Fibroblast of upper back skin (primary cell): ENCODE results near the gene OR51B6.

Experiments
- DNase-seq: peaks from one replicate; pipeline ENCODE4 v3.0.0-alpha.2; 2013

OR51B6 gene

DNA sequence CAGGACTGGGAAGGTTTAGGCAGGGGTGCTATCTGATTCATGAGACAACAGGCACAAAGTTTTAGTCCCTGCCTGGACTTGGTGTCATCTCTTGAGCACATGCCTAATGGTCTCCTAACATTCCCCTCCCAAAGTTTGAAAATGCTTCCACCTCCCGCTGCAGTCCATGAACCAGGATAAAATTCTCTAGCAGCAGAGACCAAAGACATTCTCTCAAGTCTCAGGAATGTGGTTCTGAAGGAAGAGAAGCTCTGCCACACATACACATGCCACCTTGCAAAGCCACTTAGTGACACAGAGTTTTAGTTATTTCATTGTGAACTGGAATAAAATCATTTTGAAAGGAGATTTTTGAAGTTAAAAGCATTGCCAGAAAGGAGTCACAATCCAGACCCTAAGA, 15.5 kb downstream of the OR51B6 start:
- peak; percentile 41 for DNase-seq

DNA sequence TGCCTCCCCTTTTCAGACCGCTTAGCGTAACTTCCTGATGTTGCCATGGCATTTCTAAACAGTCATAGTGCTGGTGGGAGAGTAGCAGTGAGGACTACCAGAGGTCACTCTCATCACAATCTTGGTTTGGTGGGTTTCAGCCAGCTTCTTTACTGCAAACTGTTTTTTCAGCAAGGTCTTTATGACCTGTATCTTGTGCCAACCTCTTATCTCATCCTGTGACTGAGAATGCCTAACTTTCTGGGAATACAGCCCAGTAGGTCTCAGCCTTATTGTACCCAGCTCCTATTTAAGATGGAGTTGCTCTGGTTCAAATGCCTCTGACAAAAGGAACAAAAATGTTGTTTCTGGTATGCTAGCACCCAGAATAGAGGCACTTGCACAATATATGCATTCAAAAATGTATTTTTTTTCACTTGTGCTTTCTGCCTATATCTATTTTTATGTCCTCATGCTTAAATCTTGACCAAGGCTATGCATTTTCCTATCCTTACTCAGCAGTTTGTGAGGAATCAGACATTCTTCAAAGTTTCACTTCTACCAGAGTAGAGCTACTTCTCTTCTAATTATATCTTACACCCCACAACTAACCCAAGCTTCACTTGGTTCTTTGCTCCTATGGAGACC, 16.3 kb downstream of the OR51B6 start:
- peak; percentile 90 for DNase-seq

DNA sequence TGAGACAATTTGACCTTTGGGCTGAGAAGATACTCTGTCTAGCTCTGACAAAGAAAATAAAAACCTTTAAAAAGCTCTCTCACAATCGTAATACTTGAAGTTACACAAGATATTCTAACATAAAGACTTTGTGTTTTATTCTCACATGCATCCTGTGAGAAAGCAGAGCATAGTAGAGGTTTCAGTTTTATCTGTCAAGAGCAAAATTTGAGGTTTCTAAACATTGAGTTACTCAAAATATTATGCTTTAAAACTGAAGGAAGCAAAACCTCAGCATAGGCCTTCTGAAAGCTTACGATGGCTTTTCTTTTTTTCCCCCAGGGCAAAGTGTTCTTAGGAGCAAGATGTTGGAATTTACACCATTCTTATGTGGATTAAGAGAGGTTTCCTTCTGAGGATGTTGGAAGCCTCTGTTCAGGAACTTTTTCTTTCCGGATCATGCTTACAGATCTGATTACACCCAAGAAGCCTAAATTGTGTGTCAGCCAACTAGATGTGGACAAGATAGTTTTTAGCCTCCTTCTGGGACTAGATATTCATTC, 17.3 kb downstream of the OR51B6 start:
- no peak for DNase-seq

DNA sequence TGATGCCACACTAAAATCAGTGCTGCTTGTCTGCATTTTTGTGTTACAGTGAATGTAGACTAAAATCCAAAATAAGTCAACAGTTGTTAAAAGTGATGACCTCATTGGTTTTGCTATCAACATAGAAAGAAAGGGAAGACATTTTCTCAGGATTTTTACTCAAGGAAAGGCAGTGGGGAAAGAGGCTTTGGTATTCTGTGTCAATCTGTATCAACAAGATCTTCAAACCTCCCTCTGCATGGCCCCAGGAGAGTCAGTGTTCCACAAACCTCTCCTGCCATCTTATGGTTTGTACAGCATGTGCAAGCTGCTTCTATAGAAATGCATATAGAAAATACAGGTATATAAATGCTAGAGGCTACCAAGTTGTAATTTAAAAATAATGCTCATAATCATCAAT, 18.5 kb downstream of the OR51B6 start:
- DNase-seq: peak; percentile 77

DNA sequence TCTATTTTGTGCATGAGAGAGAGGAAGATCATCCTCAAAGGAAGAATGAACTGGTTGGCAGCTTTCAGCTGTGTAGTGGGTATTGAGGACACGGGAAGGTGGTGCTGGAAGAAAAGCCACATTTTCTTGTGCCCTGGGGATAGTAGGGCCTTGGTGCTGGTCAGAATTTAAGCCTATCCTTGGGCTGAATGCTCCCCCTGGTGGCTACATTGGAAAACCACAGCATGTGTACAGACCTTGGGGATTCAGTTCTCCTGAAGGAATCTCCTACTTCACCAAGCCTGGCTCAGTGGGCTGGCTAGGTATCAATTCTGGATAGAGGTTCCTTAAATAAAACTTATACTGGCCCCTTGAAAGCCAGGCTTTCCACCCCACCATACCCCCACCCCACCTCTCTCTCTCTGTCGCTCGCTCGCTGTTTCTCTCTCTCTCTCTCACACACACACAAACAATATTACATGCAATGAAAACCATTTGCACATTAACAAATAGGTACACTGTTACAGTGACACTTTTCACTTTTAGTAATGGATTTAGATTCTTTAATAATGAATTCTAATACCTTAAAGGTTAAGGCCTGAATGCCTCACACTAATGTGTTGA, 29.5 kb downstream of the OR51B6 start:
- peak; percentile 64 for DNase-seq

DNA sequence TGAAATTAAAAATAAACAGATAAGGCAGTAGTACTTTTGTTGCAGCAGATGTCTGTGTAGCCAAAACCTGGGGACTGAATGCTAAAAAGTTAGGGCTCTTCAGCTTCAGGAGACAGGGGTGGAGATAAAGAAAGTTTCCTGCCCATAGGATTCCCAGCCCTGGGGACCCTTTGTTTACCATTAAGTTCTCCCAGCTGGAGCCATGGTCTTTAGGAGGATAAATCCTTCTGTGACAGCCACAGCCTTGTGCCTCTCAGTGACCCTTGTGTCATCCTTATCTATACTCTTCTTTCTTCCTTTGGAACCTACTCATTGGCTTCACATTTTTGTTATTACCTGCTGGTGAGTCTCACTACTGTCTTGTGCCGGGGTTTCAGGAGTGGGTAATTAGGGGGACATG, 32.3 kb downstream of the OR51B6 start, which contains the start of gene OR51M1:
OR51M1 (plus strand) TSS at position 237 of the 400 bp plus-strand sequence. CDS start 5,587 bp downstream, outside the sequence.
- DNase-seq: no peak

DNA sequence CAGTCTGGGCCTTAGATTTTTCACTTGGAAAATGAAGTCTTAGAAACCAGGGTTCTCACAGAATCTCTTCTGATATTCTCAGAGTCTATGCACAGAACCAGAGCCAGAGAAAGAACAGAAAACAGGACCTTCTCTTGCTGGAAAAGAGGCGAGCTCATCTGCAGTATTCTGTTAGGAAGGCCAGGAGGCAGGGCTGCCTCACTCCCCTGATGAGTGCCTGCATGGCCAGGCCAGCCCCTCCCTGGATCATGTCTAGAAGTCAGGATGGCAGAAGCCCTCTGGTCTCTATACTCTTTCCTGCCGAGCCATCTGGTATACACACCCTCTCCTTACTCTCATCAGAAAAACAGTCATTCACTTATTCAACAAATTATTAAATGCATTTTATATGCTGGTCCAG, 33.0 kb downstream of the OR51B6 start:
- DNase-seq: no peak

DNA sequence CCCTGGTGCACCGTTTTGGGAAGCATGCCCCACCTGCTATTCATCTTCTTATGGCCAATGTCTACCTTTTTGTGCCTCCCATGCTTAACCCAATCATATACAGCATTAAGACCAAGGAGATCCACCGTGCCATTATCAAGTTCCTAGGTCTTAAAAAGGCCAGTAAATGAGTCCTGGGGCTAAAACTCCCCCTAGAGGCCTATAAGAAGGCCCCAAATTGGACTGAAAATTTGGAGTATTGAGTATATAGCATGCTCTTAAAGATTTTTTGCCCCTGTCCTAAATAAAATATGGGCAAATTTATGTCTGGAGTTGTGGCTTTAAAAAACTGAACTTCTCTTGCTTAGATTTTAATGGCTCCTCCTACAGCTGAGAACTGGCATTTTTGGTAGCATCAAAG, 38.9 kb downstream of the OR51B6 start:
- no peak for DNase-seq

DNA sequence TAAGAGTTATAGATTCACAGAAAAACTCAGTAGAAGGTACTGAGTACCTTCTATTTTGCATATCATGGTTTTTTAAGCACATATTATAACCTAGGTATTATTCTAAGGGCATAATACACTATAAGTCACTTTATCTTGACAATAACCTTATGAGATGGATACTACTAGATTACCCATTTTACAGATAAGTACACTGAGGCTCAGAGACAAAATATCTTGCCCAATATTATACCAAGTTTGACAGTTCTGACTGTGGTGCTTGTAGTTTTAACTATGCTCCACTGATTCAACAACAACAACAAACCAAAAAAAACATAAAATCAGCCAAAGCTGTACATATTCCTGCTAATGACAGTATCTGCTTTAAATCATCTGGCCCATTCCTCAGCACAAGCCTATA, 42.8 kb downstream of the OR51B6 start:
- no peak for DNase-seq

DNA sequence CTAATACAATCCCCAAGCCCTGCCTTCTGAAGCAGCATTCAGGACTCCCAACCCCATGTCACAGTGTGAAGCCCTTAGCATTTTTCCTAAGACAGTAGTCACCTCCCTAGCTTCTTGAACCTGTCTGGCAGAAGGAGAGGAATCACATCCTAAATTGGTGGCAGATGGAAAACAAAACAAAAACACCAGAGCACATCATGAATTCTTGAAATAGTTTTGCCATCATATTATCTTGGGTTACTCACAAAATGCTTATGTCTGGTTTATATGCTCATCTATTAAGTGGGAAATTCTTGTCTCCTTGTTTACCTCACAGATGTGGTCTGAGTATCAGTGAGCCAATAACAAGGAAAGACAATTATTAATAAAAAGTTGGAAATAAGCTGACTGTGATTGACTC, 47.6 kb downstream of the OR51B6 start:
- DNase-seq: no peak
